ENCODE results near the gene CELF4.

- TF ChIP-seq CTCF (IDR thresholded peaks at IDR 0.05) (no peak), POLR2A (IDR thresholded peaks at IDR 0.05) (no peak)
These were observed 21.4 kb downstream of the CELF4 start for GRCh38 chr18:37544217-37544616.

Measured in lower leg skin (tissue), 3 donors.